ENCODE results near the gene SPTBN1.
A peak's percentile ranks its signal among the peaks of the same experiment; 100 is the strongest.

SPTBN1 gene

DNA sequence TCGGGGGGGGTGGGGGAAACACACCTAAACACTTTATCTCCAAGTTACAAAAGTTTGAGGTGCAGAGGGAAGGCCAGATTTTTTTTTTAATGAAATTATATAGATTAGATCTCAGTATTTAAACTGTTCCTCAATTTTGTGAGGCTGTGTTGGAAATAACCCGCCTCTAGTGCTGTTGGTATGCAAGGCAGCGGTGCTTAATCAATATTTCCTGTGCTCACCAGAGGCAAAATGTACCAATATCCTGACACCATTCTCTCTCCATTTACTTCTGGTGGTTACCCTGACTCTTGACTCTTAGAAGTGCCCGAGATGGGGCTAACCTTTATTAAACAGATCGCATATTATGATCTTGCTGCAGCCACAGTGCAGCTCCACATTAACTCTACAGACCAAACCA, 212.6 kb downstream of the SPTBN1 start:
- TF ChIP-seq FOXM1 (IDR thresholded peaks at IDR 0.05; ENCODE audit: borderline replicate concordance, low read depth) (no peak), RAD21 (IDR thresholded peaks at IDR 0.05; ENCODE audit: low read depth) (no peak), CEBPB (IDR thresholded peaks at IDR 0.05) (no peak), TAF1 (IDR thresholded peaks at IDR 0.05; ENCODE audit: low read depth) (no peak), EGR1 (IDR thresholded peaks at IDR 0.05) (no peak), EP300 (IDR thresholded peaks at IDR 0.05; ENCODE audit: borderline replicate concordance) (no peak), CREB1 (IDR thresholded peaks at IDR 0.05; ENCODE audit: low read depth) (no peak), TCF12 (IDR thresholded peaks at IDR 0.05; ENCODE audit: low read depth) (no peak), USF1 (IDR thresholded peaks at IDR 0.05) (no peak), NFIC (IDR thresholded peaks at IDR 0.05) (no peak), YY1 (IDR thresholded peaks at IDR 0.05; ENCODE audit: low read depth) (no peak), ZBTB7A (IDR thresholded peaks at IDR 0.05; ENCODE audit: low read depth) (no peak), TEAD4 (IDR thresholded peaks at IDR 0.05) (no peak)
- TF ChIP-seq, protein P1, sequence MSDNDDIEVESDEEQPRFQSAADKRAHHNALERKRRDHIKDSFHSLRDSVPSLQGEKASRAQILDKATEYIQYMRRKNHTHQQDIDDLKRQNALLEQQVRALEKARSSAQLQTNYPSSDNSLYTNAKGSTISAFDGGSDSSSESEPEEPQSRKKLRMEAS (IDR thresholded peaks at IDR 0.05) = no peak
- TF ChIP-seq, protein P2, sequence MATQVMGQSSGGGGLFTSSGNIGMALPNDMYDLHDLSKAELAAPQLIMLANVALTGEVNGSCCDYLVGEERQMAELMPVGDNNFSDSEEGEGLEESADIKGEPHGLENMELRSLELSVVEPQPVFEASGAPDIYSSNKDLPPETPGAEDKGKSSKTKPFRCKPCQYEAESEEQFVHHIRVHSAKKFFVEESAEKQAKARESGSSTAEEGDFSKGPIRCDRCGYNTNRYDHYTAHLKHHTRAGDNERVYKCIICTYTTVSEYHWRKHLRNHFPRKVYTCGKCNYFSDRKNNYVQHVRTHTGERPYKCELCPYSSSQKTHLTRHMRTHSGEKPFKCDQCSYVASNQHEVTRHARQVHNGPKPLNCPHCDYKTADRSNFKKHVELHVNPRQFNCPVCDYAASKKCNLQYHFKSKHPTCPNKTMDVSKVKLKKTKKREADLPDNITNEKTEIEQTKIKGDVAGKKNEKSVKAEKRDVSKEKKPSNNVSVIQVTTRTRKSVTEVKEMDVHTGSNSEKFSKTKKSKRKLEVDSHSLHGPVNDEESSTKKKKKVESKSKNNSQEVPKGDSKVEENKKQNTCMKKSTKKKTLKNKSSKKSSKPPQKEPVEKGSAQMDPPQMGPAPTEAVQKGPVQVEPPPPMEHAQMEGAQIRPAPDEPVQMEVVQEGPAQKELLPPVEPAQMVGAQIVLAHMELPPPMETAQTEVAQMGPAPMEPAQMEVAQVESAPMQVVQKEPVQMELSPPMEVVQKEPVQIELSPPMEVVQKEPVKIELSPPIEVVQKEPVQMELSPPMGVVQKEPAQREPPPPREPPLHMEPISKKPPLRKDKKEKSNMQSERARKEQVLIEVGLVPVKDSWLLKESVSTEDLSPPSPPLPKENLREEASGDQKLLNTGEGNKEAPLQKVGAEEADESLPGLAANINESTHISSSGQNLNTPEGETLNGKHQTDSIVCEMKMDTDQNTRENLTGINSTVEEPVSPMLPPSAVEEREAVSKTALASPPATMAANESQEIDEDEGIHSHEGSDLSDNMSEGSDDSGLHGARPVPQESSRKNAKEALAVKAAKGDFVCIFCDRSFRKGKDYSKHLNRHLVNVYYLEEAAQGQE (IDR thresholded peaks at IDR 0.05; ENCODE audit: low read depth) = no peak

GRCh38 chr2:54669677-54670484, 213.8 kb downstream of the SPTBN1 start:
- TF ChIP-seq TCF12 (IDR thresholded peaks at IDR 0.05; ENCODE audit: low read depth) = no peak
- no peak for TF ChIP-seq TAF1 (IDR thresholded peaks at IDR 0.05; ENCODE audit: low read depth)
- no peak for TF ChIP-seq EP300 (IDR thresholded peaks at IDR 0.05; ENCODE audit: borderline replicate concordance)
- TF ChIP-seq ZBTB7A (IDR thresholded peaks at IDR 0.05; ENCODE audit: low read depth) = no peak
- no peak for TF ChIP-seq FOXM1 (IDR thresholded peaks at IDR 0.05; ENCODE audit: borderline replicate concordance, low read depth)
- TF ChIP-seq CREB1 (IDR thresholded peaks at IDR 0.05; ENCODE audit: low read depth) = no peak
- peak; percentile 72 for TF ChIP-seq YY1 (IDR thresholded peaks at IDR 0.05; ENCODE audit: low read depth)
- 0 out of 2 replicates have a peak, but pooled peaks have one; percentile 6 for TF ChIP-seq NFIC (IDR thresholded peaks at IDR 0.05)
- TF ChIP-seq USF1 (IDR thresholded peaks at IDR 0.05) = no peak
- TF ChIP-seq RAD21 (IDR thresholded peaks at IDR 0.05; ENCODE audit: low read depth) = no peak
- TF ChIP-seq CEBPB (IDR thresholded peaks at IDR 0.05) = peak; percentile 100
- TF ChIP-seq, protein P2 (IDR thresholded peaks at IDR 0.05; ENCODE audit: low read depth) = no peak
- no peak for TF ChIP-seq EGR1 (IDR thresholded peaks at IDR 0.05)
- 0 out of 2 replicates have a peak, but pooled peaks have one; percentile 11 for TF ChIP-seq TEAD4 (IDR thresholded peaks at IDR 0.05)
- TF ChIP-seq, protein P1 (IDR thresholded peaks at IDR 0.05) = no peak

DNA sequence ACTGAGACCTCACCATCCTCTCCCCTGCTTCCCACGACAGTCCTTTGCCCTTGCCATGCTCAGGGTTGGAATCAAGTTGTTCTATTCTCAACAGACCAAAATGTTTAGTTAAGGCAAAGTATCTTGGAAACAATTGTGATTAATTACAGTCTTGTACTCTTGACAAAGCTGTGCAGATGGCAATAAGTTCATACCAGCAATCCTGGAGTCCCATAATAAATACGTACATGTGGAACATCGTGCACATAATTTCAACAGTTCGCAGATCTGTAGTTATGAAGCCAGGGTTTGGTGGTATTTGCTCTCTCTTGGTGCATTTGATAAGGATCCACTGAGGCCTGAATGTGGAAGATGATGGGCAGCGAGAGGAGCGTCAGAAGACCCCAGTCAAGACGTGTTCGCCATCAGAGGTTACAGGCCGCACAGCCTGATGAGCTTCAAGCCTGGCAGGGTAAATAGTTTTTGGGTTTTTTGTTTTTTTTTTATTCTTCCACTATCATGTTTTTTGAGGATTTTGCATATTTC, 214.4 kb downstream of the SPTBN1 start:
- TF ChIP-seq RAD21 (IDR thresholded peaks at IDR 0.05; ENCODE audit: low read depth) (no peak), EGR1 (IDR thresholded peaks at IDR 0.05) (no peak), ZBTB7A (IDR thresholded peaks at IDR 0.05; ENCODE audit: low read depth) (no peak), YY1 (IDR thresholded peaks at IDR 0.05; ENCODE audit: low read depth) (no peak), FOXM1 (IDR thresholded peaks at IDR 0.05; ENCODE audit: borderline replicate concordance, low read depth) (no peak), NFIC (IDR thresholded peaks at IDR 0.05) (no peak), CREB1 (IDR thresholded peaks at IDR 0.05; ENCODE audit: low read depth) (no peak), CEBPB (IDR thresholded peaks at IDR 0.05) (no peak), TAF1 (IDR thresholded peaks at IDR 0.05; ENCODE audit: low read depth) (no peak), TEAD4 (IDR thresholded peaks at IDR 0.05) (no peak), USF1 (IDR thresholded peaks at IDR 0.05) (no peak), EP300 (IDR thresholded peaks at IDR 0.05; ENCODE audit: borderline replicate concordance) (no peak)
- TF ChIP-seq, protein P2 (IDR thresholded peaks at IDR 0.05; ENCODE audit: low read depth) = no peak
- TF ChIP-seq, protein P1 (IDR thresholded peaks at IDR 0.05) = no peak
